Mammary epithelial cell (primary cell): Measurements from ENCODE around the gene UCKL1.

Source experiments
- EZH2 ChIP-seq: IDR thresholded peaks from 2 replicates; pipeline ENCODE4 v1.6.1; 2012; ENCODE audit warnings: low read length, inconsistent platforms, borderline replicate concordance
- TF ChIP-seq, protein P1 (sequence below), 2 donors: IDR thresholded peaks in 1 of 2; conservative IDR thresholded peaks in 1 of 2; 2 replicates each; pipeline ENCODE4 v1.5.1; 2011 to 2012; ENCODE audit warnings: inconsistent platforms in 2 of 2, low read length in 2 of 2, mild to moderate bottlenecking in 2 of 2, control low read depth in 1 of 2, low read depth in 1 of 2; ENCODE audit not compliant: insufficient read depth in 1 of 2; ENCODE audit errors: extremely low read depth in 1 of 2

DNA sequence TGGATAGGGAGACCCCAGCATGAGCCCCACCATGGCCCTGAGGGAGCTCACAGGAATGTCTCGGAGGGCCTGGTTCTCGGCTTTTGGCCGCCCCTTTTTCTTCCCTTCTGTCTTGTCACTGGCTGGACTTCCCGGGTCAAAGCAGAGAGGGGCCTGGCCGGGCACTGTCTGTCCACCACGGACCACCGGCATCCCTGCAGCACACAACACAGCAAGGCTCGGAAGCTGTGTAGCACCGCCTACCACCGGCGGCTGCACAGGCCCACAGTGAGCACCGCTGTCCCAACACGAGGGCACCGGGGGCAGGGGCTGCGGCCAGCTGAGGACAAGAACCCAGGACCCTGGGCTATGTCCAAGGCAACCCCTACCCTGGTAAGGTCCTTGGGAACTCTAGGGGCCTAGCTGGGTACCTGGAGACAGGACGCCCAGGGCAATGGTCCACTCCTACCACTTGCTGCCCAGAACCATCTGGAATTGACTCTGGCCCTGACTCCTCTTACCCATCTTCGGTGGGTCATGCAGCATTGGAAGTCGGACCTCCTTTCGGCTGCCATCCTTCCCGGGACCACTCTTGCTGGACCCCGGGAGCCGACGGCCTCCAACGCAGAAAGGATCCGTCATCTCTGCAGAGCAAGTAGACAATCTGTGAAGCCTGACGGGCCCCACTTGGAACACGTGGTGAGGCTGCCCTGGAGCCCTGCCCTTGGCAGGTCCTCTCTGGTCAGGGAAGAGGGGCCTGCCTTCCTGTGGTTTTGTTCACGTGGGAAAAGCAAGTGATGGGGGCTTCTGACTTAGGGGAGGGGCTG, 11.3 kb upstream of the UCKL1 start:
- TF ChIP-seq, protein P1, sequence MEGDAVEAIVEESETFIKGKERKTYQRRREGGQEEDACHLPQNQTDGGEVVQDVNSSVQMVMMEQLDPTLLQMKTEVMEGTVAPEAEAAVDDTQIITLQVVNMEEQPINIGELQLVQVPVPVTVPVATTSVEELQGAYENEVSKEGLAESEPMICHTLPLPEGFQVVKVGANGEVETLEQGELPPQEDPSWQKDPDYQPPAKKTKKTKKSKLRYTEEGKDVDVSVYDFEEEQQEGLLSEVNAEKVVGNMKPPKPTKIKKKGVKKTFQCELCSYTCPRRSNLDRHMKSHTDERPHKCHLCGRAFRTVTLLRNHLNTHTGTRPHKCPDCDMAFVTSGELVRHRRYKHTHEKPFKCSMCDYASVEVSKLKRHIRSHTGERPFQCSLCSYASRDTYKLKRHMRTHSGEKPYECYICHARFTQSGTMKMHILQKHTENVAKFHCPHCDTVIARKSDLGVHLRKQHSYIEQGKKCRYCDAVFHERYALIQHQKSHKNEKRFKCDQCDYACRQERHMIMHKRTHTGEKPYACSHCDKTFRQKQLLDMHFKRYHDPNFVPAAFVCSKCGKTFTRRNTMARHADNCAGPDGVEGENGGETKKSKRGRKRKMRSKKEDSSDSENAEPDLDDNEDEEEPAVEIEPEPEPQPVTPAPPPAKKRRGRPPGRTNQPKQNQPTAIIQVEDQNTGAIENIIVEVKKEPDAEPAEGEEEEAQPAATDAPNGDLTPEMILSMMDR (conservative IDR thresholded peaks at IDR 0.05 in 1 of 2, IDR thresholded peaks at IDR 0.05 in 1 of 2; ENCODE audit: extremely low read depth in 1 of 2, insufficient read depth in 1 of 2, low read depth in 1 of 2, low read length in 2 of 2): no peak
- no peak for TF ChIP-seq EZH2
